Measurements from ENCODE around the gene PTCD1.

GRCh38 chr7:99447943-99448342 is 9.3 kb upstream of the PTCD1 start:
- TF ChIP-seq POLR2AphosphoS5 (IDR thresholded peaks at IDR 0.05; ENCODE audit: low read depth, low read length) (no peak), POLR2A (IDR thresholded peaks at IDR 0.05; ENCODE audit: low read depth, low read length) (no peak)
